Caco-2 (cell line): Measurements from ENCODE around the gene ZNF277. TPM values are rescaled to one million over a fixed set of nuclear protein-coding genes. Genes with fewer than 3 reads are reported as not detected.

ENCODE experiments used
- BruUV-seq: library from RNA; stranded (reverse); fragments of 400-500 nt; replicated peaks from 2 replicates; lab custom pipeline; 2021; lab: Mats Ljungman, UMichigan
- CTCF ChIA-PET: fragments of 300-600 bp; sonication (Branson Sonifier 250); formaldehyde crosslinking; loops from one replicate; lab custom pipeline; 2022; ENCODE audit warnings: antibody characterized with exemption; lab: Charles Lee
- POLR2A ChIA-PET: fragments of 300-600 bp; sonication (Branson Sonifier 250); formaldehyde crosslinking; loops from one replicate; lab custom pipeline; 2022; ENCODE audit warnings: antibody characterized with exemption; lab: Charles Lee
- DNase-seq, 2 experiments: peaks; one replicate each; pipeline versions ENCODE4 v3.0.0 to v3.0.0-alpha.2; 2020 to 2022
- H3K27me3 ChIP-seq: replicated peaks from 2 replicates; pipeline ENCODE4 v1.6.0; 2011; ENCODE audit warnings: low read length; ENCODE audit not compliant: control insufficient read depth, insufficient read depth
- H3K36me3 ChIP-seq: 2 replicates; pipeline ENCODE4 v1.5.1; 2011; ENCODE audit warnings: low read length; ENCODE audit not compliant: control insufficient read depth, insufficient read depth
- H3K4me1 ChIP-seq: fragments of 250-450 bp; sonication (Bioruptor Pico); 2 replicates; pipeline ENCODE4 v1.5.1; 2020; ENCODE audit warnings: mild to moderate bottlenecking
- H3K4me3 ChIP-seq: 2 replicates; pipeline ENCODE4 v1.5.1; 2011; ENCODE audit warnings: low read depth, mild to moderate bottlenecking, control low read depth, low read length
- H3K9me3 ChIP-seq: fragments of 250-450 bp; sonication (Bioruptor Pico); 2 replicates; pipeline ENCODE4 v1.5.1; 2020; ENCODE audit warnings: mild to moderate bottlenecking, moderate library complexity
- H3K27ac Mint-ChIP-seq: one replicate; pipeline ENCODE4 v1.8.0; 2022; ENCODE audit warnings: mixed read lengths; ENCODE audit not compliant: unreplicated experiment
- H3K27me3 Mint-ChIP-seq: one replicate; pipeline ENCODE4 v1.8.0; 2022; ENCODE audit warnings: mixed read lengths; ENCODE audit not compliant: insufficient read depth, unreplicated experiment
- H3K36me3 Mint-ChIP-seq: one replicate; pipeline ENCODE4 v1.8.0; 2022; ENCODE audit warnings: mild to moderate bottlenecking, mixed read lengths; ENCODE audit not compliant: insufficient read depth, unreplicated experiment
- H3K4me1 Mint-ChIP-seq: one replicate; pipeline ENCODE4 v1.8.0; 2022; ENCODE audit warnings: low read depth, mixed read lengths; ENCODE audit not compliant: unreplicated experiment
- H3K4me3 Mint-ChIP-seq: one replicate; pipeline ENCODE4 v1.8.0; 2022; ENCODE audit warnings: mild to moderate bottlenecking, moderate library complexity, mixed read lengths; ENCODE audit not compliant: unreplicated experiment
- H3K9me3 Mint-ChIP-seq: one replicate; pipeline ENCODE4 v1.8.0; 2022; ENCODE audit warnings: mixed read lengths; ENCODE audit not compliant: unreplicated experiment
- intact Hi-C: fragments of 100-400 bp; cut with micrococcal nuclease; formaldehyde crosslinking; loops from one replicate; pipeline ENCODE4 v1.10.0; 2022; ENCODE audit not compliant: unreplicated experiment
- total RNA-seq: library from RNA; stranded (reverse); gene quantifications from 2 replicates; pipeline ENCODE4 v1.2.3, GENCODE V29; 2022
- TF ChIP-seq, protein P1 (sequence below), 2 experiments: fragments of 200-600 bp in 1 of 2; IDR thresholded peaks; 1 replicate in 1 of 2; 2 replicates in 1 of 2; pipeline versions ENCODE4 v1.5.1 to v1.8.0; 2011 to 2022; ENCODE audit warnings: antibody characterized with exemption in 1 of 2, control low read depth in 1 of 2, inconsistent platforms in 1 of 2, low read depth in 1 of 2, low read length in 1 of 2, mild to moderate bottlenecking in 1 of 2, moderate library complexity in 1 of 2; ENCODE audit not compliant: insufficient read depth in 1 of 2, severe bottlenecking in 1 of 2, unreplicated experiment in 1 of 2

ZNF277 gene
- total RNA-seq, 1 experiment from 2014 or later = 22.8 TPM

DNA sequence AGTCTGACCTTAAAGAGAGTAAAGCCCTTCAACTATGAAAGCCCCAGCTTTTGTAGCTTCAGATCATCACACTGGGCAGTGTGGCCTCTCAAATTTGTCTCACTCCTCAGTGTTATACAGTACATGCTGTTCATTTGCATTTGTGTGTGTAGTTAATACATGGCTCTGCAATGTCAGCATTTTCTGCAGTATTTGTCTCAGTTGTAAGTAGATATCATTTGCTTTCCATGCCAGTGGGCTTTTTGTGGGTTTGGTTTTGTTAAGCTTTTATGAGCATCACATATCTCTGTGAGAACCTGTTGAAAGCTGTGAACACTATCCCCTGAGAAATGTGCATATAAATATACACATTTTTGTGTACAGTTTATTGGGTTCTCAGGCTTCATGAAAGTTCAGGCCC, 57.0 kb downstream of the ZNF277 start:
- no peaks in the 10 kb centered on the region for H3K4me1 Mint-ChIP-seq
- H3K4me3 ChIP-seq = no peak overlapping the region
- H3K36me3 Mint-ChIP-seq = no peaks in the 10 kb centered on the region
- TF ChIP-seq, protein P1, sequence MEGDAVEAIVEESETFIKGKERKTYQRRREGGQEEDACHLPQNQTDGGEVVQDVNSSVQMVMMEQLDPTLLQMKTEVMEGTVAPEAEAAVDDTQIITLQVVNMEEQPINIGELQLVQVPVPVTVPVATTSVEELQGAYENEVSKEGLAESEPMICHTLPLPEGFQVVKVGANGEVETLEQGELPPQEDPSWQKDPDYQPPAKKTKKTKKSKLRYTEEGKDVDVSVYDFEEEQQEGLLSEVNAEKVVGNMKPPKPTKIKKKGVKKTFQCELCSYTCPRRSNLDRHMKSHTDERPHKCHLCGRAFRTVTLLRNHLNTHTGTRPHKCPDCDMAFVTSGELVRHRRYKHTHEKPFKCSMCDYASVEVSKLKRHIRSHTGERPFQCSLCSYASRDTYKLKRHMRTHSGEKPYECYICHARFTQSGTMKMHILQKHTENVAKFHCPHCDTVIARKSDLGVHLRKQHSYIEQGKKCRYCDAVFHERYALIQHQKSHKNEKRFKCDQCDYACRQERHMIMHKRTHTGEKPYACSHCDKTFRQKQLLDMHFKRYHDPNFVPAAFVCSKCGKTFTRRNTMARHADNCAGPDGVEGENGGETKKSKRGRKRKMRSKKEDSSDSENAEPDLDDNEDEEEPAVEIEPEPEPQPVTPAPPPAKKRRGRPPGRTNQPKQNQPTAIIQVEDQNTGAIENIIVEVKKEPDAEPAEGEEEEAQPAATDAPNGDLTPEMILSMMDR (IDR thresholded peaks at IDR 0.05; ENCODE audit: insufficient read depth in 1 of 2, low read depth in 1 of 2, low read length in 1 of 2, severe bottlenecking in 1 of 2, unreplicated experiment in 1 of 2) = no peak
- no peaks in the 10 kb centered on the region for H3K27me3 Mint-ChIP-seq
- no peaks in the 10 kb centered on the region for H3K27me3 ChIP-seq
- no peak for DNase-seq
- intact Hi-C loops = no loop called here
- H3K4me1 ChIP-seq = 0 out of 2 replicates have a peak, but pooled peaks cover under 1% of the 10 kb centered on the region
- no peak overlapping the region for H3K27ac Mint-ChIP-seq
- no peaks in the 10 kb centered on the region for H3K9me3 ChIP-seq
- H3K4me3 Mint-ChIP-seq = no peak overlapping the region
- H3K36me3 ChIP-seq = no peaks in the 10 kb centered on the region
- POLR2A ChIA-PET = no interaction called here
- CTCF ChIA-PET = no interaction called here
- no peaks in the 10 kb centered on the region for H3K9me3 Mint-ChIP-seq
- no TSS peak for BruUV-seq

DNA sequence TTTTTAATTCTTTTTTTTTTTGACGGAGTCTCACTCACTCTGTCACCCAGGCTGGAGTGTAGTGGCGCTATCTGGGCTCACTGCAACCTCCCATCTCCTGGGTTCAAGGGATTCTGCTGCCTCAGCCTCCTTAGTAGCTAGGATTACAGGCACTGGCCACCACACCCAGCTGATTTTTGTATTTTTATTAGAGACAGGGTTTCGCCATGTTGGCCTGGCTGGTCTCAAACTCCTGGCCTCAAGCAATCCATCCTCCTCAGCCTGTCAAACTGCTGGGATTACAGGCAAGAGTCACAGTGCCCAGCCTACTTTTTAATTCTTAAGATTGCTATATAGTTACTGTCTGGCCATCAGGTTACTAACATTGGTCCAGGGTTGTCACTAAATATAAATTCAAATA, 59.6 kb downstream of the ZNF277 start:
- DNase-seq = no peak
- Mint-ChIP-seq H3K9me3 (no peaks in the 10 kb centered on the region), H3K4me1 (no peaks in the 10 kb centered on the region), H3K4me3 (no peak overlapping the region), H3K27me3 (no peaks in the 10 kb centered on the region), H3K27ac (no peak overlapping the region), H3K36me3 (no peaks in the 10 kb centered on the region)
- TF ChIP-seq, protein P1 (IDR thresholded peaks at IDR 0.05; ENCODE audit: insufficient read depth in 1 of 2, low read depth in 1 of 2, low read length in 1 of 2, severe bottlenecking in 1 of 2, unreplicated experiment in 1 of 2) = no peak
- intact Hi-C loops = no loop called here
- CTCF ChIA-PET = no interaction called here
- H3K9me3 ChIP-seq = no peaks in the 10 kb centered on the region
- no peaks in the 10 kb centered on the region for H3K36me3 ChIP-seq
- no TSS peak for BruUV-seq
- no peaks in the 10 kb centered on the region for H3K27me3 ChIP-seq
- POLR2A ChIA-PET = no interaction called here
- H3K4me1 ChIP-seq = 0 out of 2 replicates have a peak, but pooled peaks cover 4% of the 10 kb centered on the region
- H3K4me3 ChIP-seq = no peak overlapping the region

DNA sequence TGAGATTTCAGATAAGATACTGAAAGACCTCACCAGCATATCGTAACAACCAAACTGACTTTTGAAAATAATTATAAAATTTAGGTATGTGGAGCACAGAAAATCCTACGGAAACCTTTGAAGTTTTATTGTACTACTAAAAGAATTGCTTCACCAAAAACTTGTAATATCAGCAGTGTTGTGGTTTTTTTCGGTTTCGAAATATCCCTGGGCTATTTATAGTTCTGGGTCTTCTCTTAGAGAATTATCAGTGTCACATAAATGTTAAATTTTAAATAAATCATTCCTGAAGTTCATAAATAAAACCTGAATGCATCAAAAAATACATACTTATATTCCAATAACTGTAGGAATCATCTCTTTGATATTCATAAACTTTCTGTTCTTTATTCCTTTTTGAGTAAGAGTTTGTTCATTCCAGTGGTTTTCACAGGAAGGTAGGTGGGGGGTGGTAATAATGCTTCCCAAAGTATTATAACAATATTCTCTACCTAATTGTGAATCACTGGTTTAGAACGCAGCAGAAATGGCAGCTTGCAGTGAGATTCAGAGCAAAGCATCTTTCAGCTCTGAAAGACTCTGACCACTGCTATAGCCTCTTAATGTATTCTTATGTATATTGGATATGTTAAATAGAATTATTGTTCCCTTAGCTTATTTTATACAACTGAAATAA, 60.2 kb downstream of the ZNF277 start:
- CTCF ChIA-PET = no interaction called here
- Mint-ChIP-seq H3K27ac (no peak overlapping the region), H3K36me3 (no peaks in the 10 kb centered on the region), H3K4me1 (no peaks in the 10 kb centered on the region), H3K27me3 (no peaks in the 10 kb centered on the region), H3K9me3 (no peaks in the 10 kb centered on the region), H3K4me3 (no peak overlapping the region)
- no peak for DNase-seq
- no TSS peak for BruUV-seq
- Histone ChIP-seq H3K36me3 (no peaks in the 10 kb centered on the region), H3K4me1 (0 out of 2 replicates have a peak, but pooled peaks cover 4% of the 10 kb centered on the region), H3K27me3 (no peaks in the 10 kb centered on the region), H3K4me3 (no peak overlapping the region), H3K9me3 (no peaks in the 10 kb centered on the region)
- POLR2A ChIA-PET = no interaction called here
- TF ChIP-seq, protein P1 (IDR thresholded peaks at IDR 0.05; ENCODE audit: insufficient read depth in 1 of 2, low read depth in 1 of 2, low read length in 1 of 2, severe bottlenecking in 1 of 2, unreplicated experiment in 1 of 2) = no peak
- intact Hi-C loops = no loop called here
